Mucosa of rectum (tissue), 2 donors: Measurements from ENCODE around the gene SUFU.

ENCODE experiments used
- H3K27ac ChIP-seq, 2 donors: one replicate each; pipeline ENCODE4 v1.7.0; 2013; ENCODE audit warnings: inconsistent platforms in 2 of 2, low read depth in 2 of 2, low read length in 2 of 2
- H3K27me3 ChIP-seq, 2 donors: one replicate each; pipeline ENCODE4 v1.7.0; 2013; ENCODE audit warnings: low read length in 2 of 2; ENCODE audit not compliant: control insufficient read depth in 2 of 2, insufficient read depth in 2 of 2
- H3K36me3 ChIP-seq, 2 donors: one replicate each; pipeline ENCODE4 v1.7.0; 2013; ENCODE audit warnings: low read length in 2 of 2; ENCODE audit not compliant: control insufficient read depth in 2 of 2, insufficient read depth in 2 of 2
- H3K4me1 ChIP-seq, 2 donors: one replicate each; pipeline ENCODE4 v1.7.0; 2013; ENCODE audit warnings: low read length in 2 of 2, mild to moderate bottlenecking in 1 of 2; ENCODE audit not compliant: control insufficient read depth in 2 of 2, insufficient read depth in 2 of 2
- H3K4me3 ChIP-seq, 2 donors: one replicate each; pipeline ENCODE4 v1.7.0; 2013; ENCODE audit warnings: low read length in 2 of 2
- H3K9ac ChIP-seq, 2 donors: one replicate each; pipeline ENCODE4 v1.7.0; 2013; ENCODE audit warnings: low read length in 2 of 2, low read depth in 1 of 2, mild to moderate bottlenecking in 1 of 2
- H3K9me3 ChIP-seq, 2 donors: one replicate each; pipeline ENCODE4 v1.7.0; 2013; ENCODE audit warnings: low read length in 2 of 2; ENCODE audit not compliant: control insufficient read depth in 2 of 2
- donor health status: healthy.
- donor health status: Normal muscosa, but diverticular disease.

The SUFU gene

DNA sequence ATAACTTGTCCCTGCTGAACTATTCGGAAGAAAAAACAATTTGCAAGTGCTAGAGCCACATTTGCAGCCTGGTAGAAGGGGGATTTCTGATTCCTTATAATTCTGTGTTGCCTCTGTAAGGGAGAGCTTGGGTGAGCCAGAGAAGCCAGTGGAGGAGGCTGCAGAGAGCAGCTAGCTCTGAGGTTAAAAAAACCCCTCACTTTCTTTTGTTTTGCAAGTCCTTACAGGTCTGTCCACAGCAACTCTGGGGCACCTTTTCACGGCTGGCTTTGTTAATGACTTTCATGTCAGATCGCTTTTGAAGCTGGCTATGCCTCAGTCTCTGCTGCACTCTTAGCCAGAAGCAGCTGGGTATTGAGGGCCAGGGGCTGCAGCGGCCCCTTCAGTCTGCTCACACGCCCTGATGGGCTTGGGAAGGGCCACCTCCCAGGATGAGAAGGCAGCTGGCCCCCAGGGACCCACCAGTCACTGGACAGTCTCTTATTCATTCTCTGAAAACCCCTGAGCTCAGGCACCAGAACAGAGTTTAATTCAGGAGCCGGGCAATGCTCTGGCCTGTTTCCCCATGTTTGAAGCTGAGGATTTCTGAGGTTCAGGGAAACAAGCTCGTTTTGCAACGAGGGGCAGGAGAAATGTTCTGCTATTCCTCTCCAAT lies 171.4 kb downstream of the SUFU start:
- Histone ChIP-seq H3K36me3 (no peaks in the 10 kb centered on the region), H3K9me3 (no peaks in the 10 kb centered on the region), H3K27ac (peak overlapping the region in 1 of 2 donors; percentile 53), H3K4me1 (peaks cover 24 to 35% of the 10 kb centered on the region in 2 donors), H3K27me3 (no peaks in the 10 kb centered on the region), H3K9ac (no peak overlapping the region), H3K4me3 (no peak overlapping the region)

DNA sequence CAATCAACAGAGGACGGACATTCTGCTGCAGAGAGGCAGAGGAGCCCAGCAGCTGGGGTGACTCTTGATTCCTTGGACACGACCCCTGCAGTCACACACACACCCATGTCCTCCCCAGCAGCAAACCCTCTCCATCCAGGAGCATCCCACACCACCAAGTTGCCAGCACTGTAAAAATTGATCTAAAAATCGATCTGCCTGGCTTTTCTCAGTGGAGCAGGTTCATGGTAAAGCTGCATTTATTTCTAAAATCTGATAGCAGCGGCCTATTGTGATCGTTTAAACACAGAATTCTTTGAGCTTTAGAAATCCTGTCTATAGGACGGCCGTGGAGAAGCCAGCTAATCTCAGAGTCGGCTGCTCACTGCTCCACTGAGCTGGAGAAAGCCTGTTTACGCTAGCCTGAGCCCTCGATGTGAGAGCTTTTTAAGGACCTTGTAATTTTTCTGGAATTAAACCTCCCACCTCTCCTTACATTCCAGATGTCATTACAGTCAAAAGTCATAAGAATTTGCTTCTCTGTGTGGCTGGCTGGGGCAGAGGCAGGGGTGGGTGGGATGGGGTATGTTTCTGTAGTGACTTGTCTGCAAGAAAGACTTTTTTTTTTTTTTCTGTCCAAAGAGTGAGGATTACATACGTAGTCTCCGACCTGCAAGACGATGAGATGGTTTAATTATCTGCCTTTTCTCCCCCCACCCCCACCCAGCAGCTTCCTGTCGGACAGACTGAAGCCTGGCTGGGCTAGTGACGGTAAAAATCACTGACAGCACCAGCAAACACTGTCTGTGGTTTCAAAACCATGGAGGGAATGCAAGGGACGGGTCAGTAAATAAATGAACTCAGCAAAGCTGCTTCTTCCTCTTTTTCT lies 172.1 kb downstream of the SUFU start:
- no peaks in the 10 kb centered on the region for H3K27me3 ChIP-seq
- H3K27ac ChIP-seq = peak overlapping the region; percentile 22 to 57
- H3K4me1 ChIP-seq = peaks cover 24 to 35% of the 10 kb centered on the region in 2 donors
- H3K4me3 ChIP-seq = no peak overlapping the region
- H3K9ac ChIP-seq = peak overlapping the region in 1 of 2 donors; percentile 24
- H3K9me3 ChIP-seq = no peaks in the 10 kb centered on the region
- no peaks in the 10 kb centered on the region for H3K36me3 ChIP-seq

DNA sequence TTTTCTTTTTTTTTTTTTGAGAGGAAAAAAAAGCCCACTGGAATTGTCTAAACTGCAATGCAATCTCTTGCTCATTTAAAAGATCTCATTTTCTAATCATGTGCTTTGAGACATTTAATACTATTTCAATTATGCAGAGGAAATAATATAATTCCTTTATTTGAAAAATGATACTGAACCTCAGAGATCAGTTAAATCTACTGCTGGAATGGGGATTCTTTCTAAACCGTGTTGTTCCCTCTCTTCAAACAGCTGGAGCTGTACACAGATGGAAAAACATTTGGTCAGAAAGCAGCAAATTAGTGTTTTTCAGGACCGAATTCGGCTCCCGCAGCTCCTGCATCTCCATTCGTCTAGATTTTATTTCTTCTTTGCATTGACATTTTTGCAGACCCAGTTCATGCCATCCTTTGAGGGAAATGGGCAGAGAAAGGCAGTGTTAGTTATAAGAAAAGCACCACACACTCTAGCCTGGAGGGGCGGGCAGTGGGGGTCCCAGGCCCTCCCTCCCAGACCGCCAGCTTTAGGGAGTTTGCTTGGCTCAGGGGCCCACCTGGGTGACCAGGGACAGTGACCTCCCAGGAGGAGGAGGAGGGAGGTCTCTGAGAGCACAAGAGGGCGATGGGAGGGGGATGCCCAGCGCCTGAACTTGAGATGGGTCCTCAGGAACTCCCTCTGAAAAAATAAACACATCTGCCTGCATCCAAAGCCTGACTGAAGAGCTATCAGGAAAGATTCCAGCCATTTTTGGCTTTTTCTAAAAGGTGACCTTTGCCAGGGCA lies 173.0 kb downstream of the SUFU start:
- Histone ChIP-seq H3K4me1 (peaks cover 24 to 35% of the 10 kb centered on the region in 2 donors), H3K9ac (peak overlapping the region in 1 of 2 donors; percentile 24), H3K4me3 (no peak overlapping the region), H3K27me3 (no peaks in the 10 kb centered on the region), H3K36me3 (no peaks in the 10 kb centered on the region), H3K9me3 (no peaks in the 10 kb centered on the region), H3K27ac (peak overlapping the region; percentile 17 to 57)

DNA sequence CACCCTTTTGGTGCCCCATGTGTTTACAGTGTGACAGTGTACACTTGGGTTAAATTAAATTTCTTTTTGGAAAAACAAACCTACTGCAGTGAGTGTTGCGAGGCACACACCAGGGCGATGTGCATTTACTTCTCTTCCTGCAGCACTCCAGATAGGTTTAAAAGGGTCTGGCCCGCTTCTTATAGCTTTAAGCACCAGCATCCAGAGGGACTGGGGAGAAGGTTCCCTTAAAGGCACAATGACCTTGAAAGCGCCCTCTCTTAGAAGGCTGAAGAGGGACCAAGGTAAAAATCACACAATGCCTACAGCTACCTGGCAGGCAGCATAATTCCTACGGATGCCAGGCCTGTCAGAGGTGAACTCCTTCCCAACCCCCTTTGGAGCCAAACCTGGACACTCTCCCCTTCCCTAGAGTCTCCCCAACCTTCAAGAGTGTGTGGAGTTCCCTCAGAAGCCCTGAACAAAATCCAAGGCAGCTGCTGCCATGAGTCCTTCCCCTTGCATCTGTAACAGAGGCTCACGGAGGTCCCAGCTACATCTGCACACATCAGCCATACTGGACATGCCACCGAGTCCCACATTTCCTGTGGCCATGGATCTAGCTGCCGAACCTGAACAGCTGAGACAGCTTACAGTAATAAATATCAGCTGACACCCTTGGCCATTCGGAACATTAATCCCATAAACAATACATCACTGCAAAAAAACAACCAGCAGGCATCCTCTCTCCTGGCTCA lies 173.7 kb downstream of the SUFU start:
- Histone ChIP-seq H3K4me3 (no peak overlapping the region), H3K27me3 (no peaks in the 10 kb centered on the region), H3K9ac (no peak overlapping the region), H3K27ac (peak overlapping the region in 1 of 2 donors; percentile 3), H3K36me3 (no peaks in the 10 kb centered on the region), H3K9me3 (no peaks in the 10 kb centered on the region), H3K4me1 (peaks cover 24 to 35% of the 10 kb centered on the region in 2 donors)

DNA sequence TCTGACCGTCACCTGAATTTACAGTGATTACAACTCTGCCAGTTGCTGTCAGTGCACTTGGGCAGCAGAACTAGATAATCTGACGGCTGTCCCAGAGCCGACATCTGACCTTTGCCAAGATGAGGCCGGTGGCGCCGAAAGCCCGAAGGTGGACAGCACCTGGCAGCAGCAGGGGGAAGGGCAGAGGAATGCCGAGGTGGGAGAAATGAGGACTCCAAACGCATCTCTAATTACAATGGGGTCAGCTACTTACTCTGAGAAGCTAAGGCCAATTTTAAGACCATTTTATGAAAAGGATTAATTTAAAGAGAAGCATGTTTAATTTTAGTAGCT lies 174.3 kb downstream of the SUFU start:
- H3K4me1 ChIP-seq = peaks cover 24 to 35% of the 10 kb centered on the region in 2 donors
- H3K9ac ChIP-seq = no peak overlapping the region
- H3K4me3 ChIP-seq = no peak overlapping the region
- no peaks in the 10 kb centered on the region for H3K9me3 ChIP-seq
- no peaks in the 10 kb centered on the region for H3K36me3 ChIP-seq
- no peaks in the 10 kb centered on the region for H3K27me3 ChIP-seq
- peak overlapping the region in 1 of 2 donors; percentile 3 for H3K27ac ChIP-seq

DNA sequence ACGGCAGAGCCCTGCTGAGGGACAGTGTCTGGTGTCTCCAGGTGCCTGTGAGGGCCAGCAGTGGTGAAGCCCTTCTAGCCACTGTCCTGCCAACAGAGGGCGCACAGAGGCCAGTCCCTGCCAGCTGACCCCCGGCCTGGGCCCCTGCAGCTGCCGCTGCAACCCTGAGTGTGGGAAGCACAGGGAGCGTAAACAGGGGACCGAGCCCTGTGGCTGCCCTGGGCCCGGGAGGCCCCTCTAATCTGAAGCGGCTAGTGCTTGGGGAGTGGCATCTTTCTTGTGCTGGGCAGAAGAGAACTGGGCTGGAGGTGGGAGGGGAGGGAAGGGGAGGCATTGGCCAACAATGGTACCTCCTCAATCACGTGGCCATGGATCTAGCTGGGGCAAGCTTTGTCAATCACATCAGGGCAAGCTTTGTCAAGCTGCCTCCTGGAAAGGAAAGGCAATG lies 175.1 kb downstream of the SUFU start:
- Histone ChIP-seq H3K4me3 (peak overlapping the region in 1 of 2 donors; percentile 26), H3K36me3 (no peaks in the 10 kb centered on the region), H3K9ac (no peak overlapping the region), H3K4me1 (peaks cover 23 to 28% of the 10 kb centered on the region in 2 donors), H3K27me3 (no peaks in the 10 kb centered on the region), H3K27ac (peak overlapping the region in 1 of 2 donors; percentile 9), H3K9me3 (no peaks in the 10 kb centered on the region)

DNA sequence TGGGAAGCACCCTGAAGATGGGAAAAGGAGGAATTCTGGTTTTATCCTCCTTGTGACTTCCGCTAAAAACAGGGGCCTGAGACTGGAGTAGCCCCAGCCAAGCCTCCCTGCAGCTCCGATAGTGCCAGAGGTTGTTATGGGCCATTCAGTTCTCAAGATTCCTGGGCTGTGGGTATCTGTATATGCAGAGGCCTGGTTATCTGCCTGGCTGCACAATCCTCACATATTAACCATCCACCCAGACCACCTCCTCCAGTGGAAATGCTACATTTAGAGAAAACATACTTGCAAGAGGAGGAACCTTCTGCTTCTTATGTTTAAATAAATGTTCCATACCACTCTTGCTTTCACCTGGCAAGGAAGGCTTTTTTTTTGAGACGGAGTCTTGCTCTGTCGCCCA lies 175.8 kb downstream of the SUFU start:
- H3K36me3 ChIP-seq = no peaks in the 10 kb centered on the region
- H3K27ac ChIP-seq = no peak overlapping the region
- H3K9me3 ChIP-seq = no peaks in the 10 kb centered on the region
- no peak overlapping the region for H3K9ac ChIP-seq
- H3K4me1 ChIP-seq = peaks cover 16 to 24% of the 10 kb centered on the region in 2 donors
- no peak overlapping the region for H3K4me3 ChIP-seq
- H3K27me3 ChIP-seq = no peaks in the 10 kb centered on the region

DNA sequence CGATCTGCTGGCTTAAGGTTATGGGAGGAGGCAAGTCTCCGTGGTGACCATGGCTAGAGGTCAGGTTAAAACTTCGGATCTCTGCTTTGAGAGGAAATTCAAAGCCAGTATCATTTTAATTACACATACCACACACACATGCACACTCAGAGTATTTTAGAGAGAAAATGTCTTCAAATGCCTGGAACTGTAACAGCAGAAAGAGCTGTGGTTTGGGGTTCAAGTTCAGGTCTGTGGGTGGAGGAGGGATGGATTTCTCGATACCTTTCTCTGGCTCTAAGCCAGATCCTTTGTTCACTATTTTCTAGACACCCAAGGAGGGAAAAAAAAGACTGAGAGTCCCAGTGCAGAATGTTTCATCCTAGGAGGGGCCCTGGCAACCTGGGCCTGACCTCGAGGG lies 177.9 kb downstream of the SUFU start:
- peaks cover 3 to 13% of the 10 kb centered on the region in 2 donors for H3K4me1 ChIP-seq
- no peak overlapping the region for H3K4me3 ChIP-seq
- H3K27me3 ChIP-seq = no peaks in the 10 kb centered on the region
- no peak overlapping the region for H3K27ac ChIP-seq
- H3K9me3 ChIP-seq = no peaks in the 10 kb centered on the region
- H3K9ac ChIP-seq = no peak overlapping the region
- H3K36me3 ChIP-seq = peaks cover 4 to 6% of the 10 kb centered on the region in 2 donors

DNA sequence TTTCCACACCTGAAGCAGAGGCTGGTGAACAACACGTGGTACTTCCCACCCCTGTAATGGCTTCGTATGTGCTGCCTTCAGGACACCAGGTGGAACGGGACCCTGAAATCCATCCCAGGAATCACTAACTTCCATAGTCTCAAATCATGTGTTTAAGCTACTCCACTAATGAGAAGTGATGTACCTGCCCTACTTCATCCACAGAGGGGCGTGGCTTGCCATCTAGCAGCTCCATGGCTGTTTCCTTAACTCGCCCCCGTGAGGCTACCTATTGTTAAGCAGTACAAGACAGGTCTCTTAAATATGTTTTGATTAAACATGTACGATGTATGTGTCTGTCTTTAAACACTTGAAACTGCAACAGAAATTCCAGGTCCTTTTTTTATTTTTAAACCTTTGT lies 178.6 kb downstream of the SUFU start:
- no peak overlapping the region for H3K9ac ChIP-seq
- H3K27me3 ChIP-seq = no peaks in the 10 kb centered on the region
- no peaks in the 10 kb centered on the region for H3K9me3 ChIP-seq
- H3K4me1 ChIP-seq = peaks cover 0 to 7% of the 10 kb centered on the region in 2 donors
- H3K4me3 ChIP-seq = no peak overlapping the region
- H3K36me3 ChIP-seq = peaks cover 4 to 6% of the 10 kb centered on the region in 2 donors
- no peak overlapping the region for H3K27ac ChIP-seq
